GM21515 (cell line): ENCODE measurements around the gene ZNF140.

Source experiments
- ATAC-seq: cut with Tn5 transposase; IDR thresholded peaks from one replicate; pipeline ENCODE4 v1.9.1; 2021; ENCODE audit not compliant: unreplicated experiment

Gene ZNF140

DNA sequence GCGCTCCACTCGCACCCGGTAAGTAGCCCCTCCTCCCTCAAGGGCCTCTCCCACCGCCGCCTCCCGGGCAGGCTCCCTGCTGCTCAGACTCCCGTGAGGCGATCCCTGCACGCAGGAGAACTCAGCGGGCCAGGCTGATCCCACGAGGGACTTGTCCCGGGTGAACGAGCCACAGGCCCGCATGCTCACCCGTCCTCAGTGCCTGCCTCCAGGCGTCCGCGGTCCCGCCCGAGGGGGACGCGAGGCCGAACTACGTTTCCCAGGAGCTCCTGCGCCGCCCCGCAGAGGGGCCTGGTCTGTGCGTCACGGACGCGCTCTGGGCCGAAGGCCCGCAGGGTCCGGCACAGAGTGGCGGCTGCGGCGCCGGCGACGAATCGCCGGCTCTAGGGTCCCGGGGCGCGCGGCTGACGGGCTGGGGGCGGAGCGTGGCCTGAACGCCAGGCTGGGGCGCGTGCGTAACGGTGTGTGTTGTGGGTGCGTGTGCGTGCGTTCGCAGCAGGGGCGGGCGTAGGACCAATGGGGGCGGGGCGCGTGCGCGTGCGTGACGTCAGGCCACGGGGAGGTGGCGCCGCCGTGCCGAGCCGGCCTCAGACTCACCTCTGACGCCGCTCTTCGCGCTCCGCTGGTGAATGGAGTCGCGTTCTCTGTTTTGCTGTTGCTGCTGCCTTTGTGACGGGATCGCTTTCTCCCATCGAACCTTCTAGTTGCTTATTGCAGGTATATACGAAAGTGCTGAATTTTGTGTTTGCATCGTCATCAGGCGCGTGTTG is 49.5 kb downstream of the ZNF140 start, which contains the start of the genes ZNF10 and ZNF891:
TSS of gene ZNF10 (plus strand) at position 590 of the 770 bp plus-strand sequence. CDS start 13,866 bp downstream, outside the sequence.
TSS of gene ZNF891 (minus strand) at position 237 of the 770 bp plus-strand sequence. CDS start 8,356 bp downstream, outside the sequence.
- ATAC-seq: peak; percentile 95

DNA sequence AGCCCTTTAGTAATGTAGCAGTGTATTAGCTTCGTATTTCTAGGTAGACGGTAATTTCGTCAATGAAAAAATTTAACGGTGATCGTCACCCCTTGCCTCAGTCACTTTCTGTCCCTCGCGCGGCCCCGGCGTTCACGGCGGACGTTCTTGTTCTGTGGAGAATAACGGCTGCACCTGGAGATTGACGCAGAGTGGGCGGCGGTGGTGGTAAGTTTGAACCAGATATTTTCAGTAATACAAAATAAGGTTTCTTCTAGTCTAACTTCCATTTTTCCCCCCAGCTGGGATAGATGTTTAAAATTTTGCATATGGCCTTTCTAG is 50.0 kb downstream of the ZNF140 start:
- no peak for ATAC-seq

DNA sequence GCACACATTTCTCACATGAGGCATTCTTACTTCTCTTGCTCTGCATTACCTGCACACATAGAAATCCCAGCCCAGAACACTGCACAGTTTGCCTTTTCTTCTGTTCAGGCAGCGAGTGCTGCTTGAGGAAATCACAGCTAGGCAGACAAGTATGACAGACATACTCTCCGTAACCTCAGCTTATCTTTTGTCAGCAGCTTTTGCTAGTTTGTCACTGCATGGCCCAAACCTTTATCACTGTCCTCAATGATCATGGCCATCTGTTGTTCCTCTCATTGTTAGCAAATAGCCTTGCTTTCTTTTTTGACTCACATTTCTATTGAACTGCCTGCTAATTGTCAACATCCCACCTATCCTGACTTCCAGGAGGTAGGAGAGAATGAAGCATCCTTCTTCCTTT is 55.0 kb downstream of the ZNF140 start:
- no peak for ATAC-seq

DNA sequence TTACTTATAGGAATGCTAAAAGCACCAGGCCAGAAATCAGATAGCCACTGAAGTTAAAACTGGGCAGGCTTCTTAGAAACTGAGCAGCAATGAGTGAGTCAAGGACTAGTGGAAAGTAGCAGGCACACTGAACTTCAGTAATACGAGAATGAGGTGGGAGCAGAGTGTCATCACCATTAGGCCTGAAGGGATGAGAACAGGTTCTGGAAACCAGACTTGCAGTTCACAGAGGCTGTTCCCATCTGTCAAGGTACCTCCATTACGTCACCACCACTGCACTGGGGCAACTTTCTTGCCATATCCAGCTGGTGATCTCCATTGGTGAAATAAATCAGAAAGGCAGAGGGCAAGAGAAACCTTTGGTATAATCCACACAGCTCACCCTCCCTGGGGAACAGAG is 65.3 kb downstream of the ZNF140 start:
- ATAC-seq: no peak

DNA sequence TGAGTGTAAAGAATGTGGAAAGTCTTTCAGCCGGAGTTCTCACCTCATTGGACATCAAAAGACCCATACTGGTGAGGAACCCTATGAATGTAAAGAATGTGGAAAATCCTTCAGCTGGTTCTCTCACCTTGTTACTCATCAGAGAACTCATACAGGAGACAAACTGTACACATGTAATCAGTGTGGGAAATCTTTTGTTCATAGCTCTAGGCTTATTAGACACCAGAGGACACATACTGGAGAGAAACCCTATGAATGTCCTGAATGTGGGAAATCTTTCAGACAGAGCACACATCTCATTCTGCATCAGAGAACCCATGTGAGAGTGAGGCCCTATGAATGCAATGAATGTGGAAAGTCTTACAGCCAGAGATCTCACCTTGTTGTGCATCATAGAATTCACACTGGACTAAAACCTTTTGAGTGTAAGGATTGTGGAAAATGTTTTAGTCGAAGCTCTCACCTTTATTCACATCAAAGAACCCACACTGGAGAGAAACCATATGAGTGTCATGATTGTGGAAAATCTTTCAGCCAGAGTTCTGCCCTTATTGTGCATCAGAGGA is 75.5 kb downstream of the ZNF140 start:
- no peak for ATAC-seq
